HepG2 (cell line): ENCODE data around the gene PTH2.

Experiments used
- ATF3 ChIP-seq: sonication (generic); formaldehyde crosslinking; IDR thresholded peaks from 2 replicates; pipeline ENCODE4 v1.4.0; 2020; ENCODE audit warnings: missing genetic modification reagents
- CCAR2 ChIP-seq: fragments of 200-400 bp; formaldehyde crosslinking; optimal IDR thresholded peaks from 2 replicates; pipeline ENCODE3; 2018; ENCODE audit warnings: low read depth, mild to moderate bottlenecking, low read length, moderate library complexity
- GATAD2A ChIP-seq: IDR thresholded peaks from 2 replicates; pipeline ENCODE4 v1.6.1; 2016
- HIVEP1 ChIP-seq: sonication (generic); formaldehyde crosslinking; IDR thresholded peaks from 2 replicates; pipeline ENCODE4 v1.4.0; 2020; ENCODE audit warnings: mild to moderate bottlenecking, missing genetic modification reagents
- NR2C2 ChIP-seq: sonication (generic); formaldehyde crosslinking; IDR thresholded peaks from 2 replicates; pipeline ENCODE4 v1.4.0; 2020; ENCODE audit warnings: missing genetic modification reagents, mild to moderate bottlenecking, moderate library complexity, borderline replicate concordance
- TCF7L2 ChIP-seq: IDR thresholded peaks from 2 replicates; pipeline ENCODE4 v1.6.1; 2011; ENCODE audit warnings: mild to moderate bottlenecking, low read depth, low read length, moderate library complexity
- ZNF329 ChIP-seq: sonication (generic); formaldehyde crosslinking; IDR thresholded peaks from 2 replicates; pipeline ENCODE4 v1.9.0; 2021; ENCODE audit warnings: low read depth, mild to moderate bottlenecking, missing genetic modification reagents
- TF ChIP-seq, protein P1 (sequence below): sonication (generic); formaldehyde crosslinking; IDR thresholded peaks from 2 replicates; pipeline ENCODE4 v1.8.1; 2023; ENCODE audit warnings: missing genetic modification reagents, inconsistent platforms, borderline replicate concordance

- TF ChIP-seq ATF3 (no peak), HIVEP1 (CRISPR knock-in tag) (no peak), CCAR2 (no peak), TCF7L2 (no peak), ZNF329 (CRISPR knock-in tag) (no peak), NR2C2 (CRISPR knock-in tag) (no peak), GATAD2A (CRISPR knock-in tag) (no peak)
- TF ChIP-seq, protein P1, sequence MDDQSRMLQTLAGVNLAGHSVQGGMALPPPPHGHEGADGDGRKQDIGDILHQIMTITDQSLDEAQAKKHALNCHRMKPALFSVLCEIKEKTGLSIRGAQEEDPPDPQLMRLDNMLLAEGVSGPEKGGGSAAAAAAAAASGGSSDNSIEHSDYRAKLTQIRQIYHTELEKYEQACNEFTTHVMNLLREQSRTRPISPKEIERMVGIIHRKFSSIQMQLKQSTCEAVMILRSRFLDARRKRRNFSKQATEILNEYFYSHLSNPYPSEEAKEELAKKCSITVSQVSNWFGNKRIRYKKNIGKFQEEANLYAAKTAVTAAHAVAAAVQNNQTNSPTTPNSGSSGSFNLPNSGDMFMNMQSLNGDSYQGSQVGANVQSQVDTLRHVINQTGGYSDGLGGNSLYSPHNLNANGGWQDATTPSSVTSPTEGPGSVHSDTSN (CRISPR knock-in tag) = no peak
Measured at GRCh38 chr19:49391581-49392399, 31.5 kb downstream of the PTH2 start.
